Measurements from ENCODE around the gene TENM3.
"Not testable (repeated sequence)": the region's sequence is repeated elsewhere in the genome, so short reads cannot be mapped to it uniquely, and the experiment has no call there.

Gene TENM3

GRCh38 chr4:182369211-182369610 lies 126.0 kb downstream of the TENM3 start:
- TF ChIP-seq CTCF (conservative IDR thresholded peaks at IDR 0.05) = no peak
- no peak for TF ChIP-seq ZFX (IDR thresholded peaks at IDR 0.05)

GRCh38 chr4:182370491-182370890 lies 127.3 kb downstream of the TENM3 start:
- no peak for TF ChIP-seq CTCF (conservative IDR thresholded peaks at IDR 0.05)
- TF ChIP-seq ZFX (IDR thresholded peaks at IDR 0.05) = no peak
- H3K27ac ChIP-seq = no peak overlapping the region

More at GRCh38 chr4:182369211-182369610, 126.0 kb downstream of the TENM3 start:
- no peak overlapping the region for H3K27ac ChIP-seq

- H3K27ac ChIP-seq = no peak overlapping the region
Measured at GRCh38 chr4:182380771-182381181, 137.6 kb downstream of the TENM3 start.

GRCh38 chr4:182382941-182383340 lies 139.7 kb downstream of the TENM3 start:
- no peak for TF ChIP-seq ZFX (IDR thresholded peaks at IDR 0.05)
- TF ChIP-seq CTCF (conservative IDR thresholded peaks at IDR 0.05) = no peak
- no peak overlapping the region for H3K27ac ChIP-seq

More at GRCh38 chr4:182380771-182381181, 137.6 kb downstream of the TENM3 start:
- TF ChIP-seq CTCF (conservative IDR thresholded peaks at IDR 0.05) = no peak
- no peak for TF ChIP-seq ZFX (IDR thresholded peaks at IDR 0.05)

GRCh38 chr4:182384631-182385091 lies 141.5 kb downstream of the TENM3 start:
- H3K27ac ChIP-seq = no peak overlapping the region
- TF ChIP-seq ZFX (IDR thresholded peaks at IDR 0.05) (no peak), CTCF (conservative IDR thresholded peaks at IDR 0.05) (no peak)

- TF ChIP-seq CTCF (conservative IDR thresholded peaks at IDR 0.05) (no peak), ZFX (IDR thresholded peaks at IDR 0.05) (no peak)
- H3K27ac ChIP-seq = no peak overlapping the region
Measured at GRCh38 chr4:182385897-182386296, 142.7 kb downstream of the TENM3 start.

GRCh38 chr4:182386576-182386975 lies 143.4 kb downstream of the TENM3 start:
- not testable (repeated sequence) for H3K27ac ChIP-seq

GRCh38 chr4:182391111-182391684 lies 148.0 kb downstream of the TENM3 start:
- no peak overlapping the region for H3K27ac ChIP-seq
- no peak for TF ChIP-seq CTCF (conservative IDR thresholded peaks at IDR 0.05)
- no peak for TF ChIP-seq ZFX (IDR thresholded peaks at IDR 0.05)

Data from C4-2B (cell line).